ENCODE data around the gene CLOCK.

DNA sequence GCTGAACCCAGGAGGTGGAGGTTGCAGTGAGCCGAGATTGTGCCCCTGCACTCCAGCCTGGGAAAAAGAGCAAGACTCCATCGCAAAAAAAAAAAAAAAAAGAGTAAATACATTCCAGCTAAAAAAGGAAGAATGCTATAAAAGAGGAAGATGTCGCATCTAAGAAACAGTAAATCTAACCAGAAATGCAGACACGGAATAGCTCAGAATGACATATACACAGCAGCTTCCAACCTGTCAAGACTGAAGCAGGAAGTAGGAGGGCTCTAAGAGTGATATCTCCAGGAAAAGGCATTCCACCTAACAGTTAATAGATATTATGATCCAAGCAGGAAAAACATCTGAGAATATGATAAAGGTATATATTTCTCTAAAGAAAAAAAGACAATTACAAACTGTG, 16.0 kb downstream of the CLOCK start:
- TF ChIP-seq POLR2AphosphoS5 (IDR thresholded peaks at IDR 0.05; ENCODE audit: low read depth, low read length) (no peak), POLR2A (IDR thresholded peaks at IDR 0.05; ENCODE audit: low read depth, low read length) (no peak), TAF1 (IDR thresholded peaks at IDR 0.05; ENCODE audit: borderline replicate concordance, low read depth, low read length) (no peak)
